OCI-LY7 (cell line): ENCODE results near the gene PRKG1.

ENCODE experiments used
- CTCF ChIP-seq: fragments of 200-600 bp; sonication (generic); conservative IDR thresholded peaks from 2 replicates; pipeline ENCODE4 v1.5.1; 2014; ENCODE audit warnings: mild to moderate bottlenecking, antibody characterized with exemption, low read length, moderate library complexity, mixed read lengths
- EZH2phosphoT487 ChIP-seq: fragments of 200-600 bp; sonication (generic); IDR thresholded peaks from 2 replicates; pipeline ENCODE4 v1.6.1; 2018; ENCODE audit warnings: low read depth, borderline replicate concordance, mild to moderate bottlenecking, mixed run types, antibody characterized with exemption, low read length, moderate library complexity, mixed read lengths

GRCh38 chr10:51642581-51642980 is 568.3 kb downstream of the PRKG1 start:
- TF ChIP-seq CTCF (no peak), EZH2phosphoT487 (no peak)
